D341Med (cell line): ENCODE data around the gene CYBC1.
"Not testable (repeated sequence)": the region's sequence is repeated elsewhere in the genome, so short reads cannot be mapped to it uniquely, and the experiment has no call there.

Experiments used
- DNase-seq: peaks from one replicate; pipeline ENCODE4 v3.0.0; 2012; ENCODE audit warnings: low spot score

CYBC1 gene

GRCh38 chr17:82477934-82478333, 27.4 kb upstream of the CYBC1 start:
- peak; percentile 21 for DNase-seq

GRCh38 chr17:82475458-82475857, 24.9 kb upstream of the CYBC1 start:
- no peak for DNase-seq

- DNase-seq, result no peak
These were observed 23.9 kb upstream of the CYBC1 start for GRCh38 chr17:82474223-82475010.

- DNase-seq, result no peak
These were observed 19.5 kb upstream of the CYBC1 start for GRCh38 chr17:82470065-82470464.

- DNase-seq, result no peak
These were observed 18.1 kb upstream of the CYBC1 start for GRCh38 chr17:82468692-82469091.

- DNase-seq, result no peak
These were observed 14.6 kb upstream of the CYBC1 start for GRCh38 chr17:82465023-82465603.

- no peak for DNase-seq
These were observed 14.0 kb upstream of the CYBC1 start for GRCh38 chr17:82464567-82464929.

GRCh38 chr17:82463925-82464566, 13.5 kb upstream of the CYBC1 start:
- no peak for DNase-seq

- DNase-seq, result no peak
These were observed 12.8 kb upstream of the CYBC1 start for GRCh38 chr17:82463391-82463790.

- no peak for DNase-seq
These were observed 11.4 kb upstream of the CYBC1 start for GRCh38 chr17:82461827-82462524.

GRCh38 chr17:82459936-82460335, 9.4 kb upstream of the CYBC1 start:
- not testable (repeated sequence) for DNase-seq

GRCh38 chr17:82458885-82459424, 8.4 kb upstream of the CYBC1 start:
- DNase-seq, result peak; percentile 66

- DNase-seq, result peak; percentile 100
These were observed 7.8 kb upstream of the CYBC1 start, which contains the start of gene NARF for GRCh38 chr17:82458179-82458884. Gene NARF (plus strand): TSS chr17:82458741. CDS start chr17:82458804, 63 bp downstream.

GRCh38 chr17:82457929-82458178, 7.3 kb upstream of the CYBC1 start:
- no peak for DNase-seq

GRCh38 chr17:82457073-82457928, 6.7 kb upstream of the CYBC1 start:
- no peak for DNase-seq

GRCh38 chr17:82453706-82454105, 3.2 kb upstream of the CYBC1 start:
- not testable (repeated sequence) for DNase-seq

GRCh38 chr17:82453151-82453550, 2.6 kb upstream of the CYBC1 start:
- DNase-seq, result not testable (repeated sequence)

GRCh38 chr17:82452162-82452561, 1.6 kb upstream of the CYBC1 start:
- no peak for DNase-seq

GRCh38 chr17:82449883-82450356, 632 bp downstream of the CYBC1 start:
- DNase-seq, result no peak

- DNase-seq, result peak; percentile 47
These were observed 1.2 kb downstream of the CYBC1 start for GRCh38 chr17:82449131-82449882.
